ENCODE results near the gene TET3. TPM values are rescaled to one million over a fixed set of nuclear protein-coding genes. Genes with fewer than 3 reads are reported as not detected.

Gene TET3
- total and polyA plus RNA-seq, 2 experiments from 2014 or later = 3.6 to 14.5 TPM

DNA sequence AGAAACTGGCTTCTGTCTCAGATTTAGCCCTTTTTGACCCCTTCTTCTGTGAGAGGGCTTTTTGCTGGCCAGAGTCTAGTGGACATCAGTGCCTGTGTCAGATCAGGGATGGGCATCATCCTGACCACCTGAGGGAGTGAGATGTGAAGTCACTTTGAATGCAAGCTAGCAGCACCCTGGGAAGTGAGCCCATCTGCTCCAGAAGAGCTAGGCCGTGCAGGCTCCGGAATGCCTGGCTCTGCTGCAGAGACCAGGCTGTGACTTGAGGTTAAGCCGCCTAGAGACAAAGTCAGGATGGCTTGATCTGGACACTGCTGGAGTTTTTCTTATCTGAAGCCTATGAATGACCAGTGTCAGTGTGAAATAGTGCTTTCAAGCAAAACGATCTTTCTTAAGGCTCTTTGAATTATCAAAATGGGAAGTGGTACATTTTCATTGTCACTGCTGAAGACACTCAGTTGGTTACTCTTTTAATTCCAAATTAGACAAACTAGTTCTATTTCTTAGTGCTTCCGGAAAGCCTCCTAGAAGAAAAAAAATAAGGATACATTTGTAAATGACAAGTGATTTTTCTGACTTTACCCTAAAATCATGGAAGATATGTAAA lies 37.2 kb upstream of the TET3 start:
- TF ChIP-seq EZH2phosphoT487 (IDR thresholded peaks at IDR 0.05; ENCODE audit: low read depth, severe bottlenecking, unreplicated experiment) = no peak
- TF ChIP-seq, protein P1, sequence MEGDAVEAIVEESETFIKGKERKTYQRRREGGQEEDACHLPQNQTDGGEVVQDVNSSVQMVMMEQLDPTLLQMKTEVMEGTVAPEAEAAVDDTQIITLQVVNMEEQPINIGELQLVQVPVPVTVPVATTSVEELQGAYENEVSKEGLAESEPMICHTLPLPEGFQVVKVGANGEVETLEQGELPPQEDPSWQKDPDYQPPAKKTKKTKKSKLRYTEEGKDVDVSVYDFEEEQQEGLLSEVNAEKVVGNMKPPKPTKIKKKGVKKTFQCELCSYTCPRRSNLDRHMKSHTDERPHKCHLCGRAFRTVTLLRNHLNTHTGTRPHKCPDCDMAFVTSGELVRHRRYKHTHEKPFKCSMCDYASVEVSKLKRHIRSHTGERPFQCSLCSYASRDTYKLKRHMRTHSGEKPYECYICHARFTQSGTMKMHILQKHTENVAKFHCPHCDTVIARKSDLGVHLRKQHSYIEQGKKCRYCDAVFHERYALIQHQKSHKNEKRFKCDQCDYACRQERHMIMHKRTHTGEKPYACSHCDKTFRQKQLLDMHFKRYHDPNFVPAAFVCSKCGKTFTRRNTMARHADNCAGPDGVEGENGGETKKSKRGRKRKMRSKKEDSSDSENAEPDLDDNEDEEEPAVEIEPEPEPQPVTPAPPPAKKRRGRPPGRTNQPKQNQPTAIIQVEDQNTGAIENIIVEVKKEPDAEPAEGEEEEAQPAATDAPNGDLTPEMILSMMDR (IDR thresholded peaks at IDR 0.05; ENCODE audit: poor library complexity) = no peak
- TF ChIP-seq EZH2 (IDR thresholded peaks at IDR 0.05; ENCODE audit: borderline replicate concordance) = no peak
- no peak for DNase-seq (ENCODE audit: low spot score)
- no peak overlapping the region for H2AFZ ChIP-seq
- no peaks in the 10 kb centered on the region for H3K27me3 ChIP-seq
- H4K20me1 ChIP-seq (ENCODE audit: insufficient read depth, poor library complexity, severe bottlenecking) = peaks cover 25% of the 10 kb centered on the region
- H3K9me2 ChIP-seq (replicated peaks; ENCODE audit: insufficient read depth) = no peaks in the 10 kb centered on the region
- no peak overlapping the region for H3K4me3 ChIP-seq
- H3K27ac ChIP-seq = no peak overlapping the region
- H3K36me3 ChIP-seq (replicated peaks; ENCODE audit: insufficient read depth, low read depth) = no peaks in the 10 kb centered on the region
- H3K4me2 ChIP-seq = no peak overlapping the region
- H3K4me1 ChIP-seq (ENCODE audit: insufficient read depth) = no peaks in the 10 kb centered on the region
- no peaks in the 10 kb centered on the region for H3K9me3 ChIP-seq (ENCODE audit: low read depth)
- peaks cover 41% of the 10 kb centered on the region for H3K79me2 ChIP-seq
- WGBS (ENCODE audit: low lambda C conversion rate, missing lambda C conversion rate) = 92% methylated on average over 5 of the region's 5 CpGs

DNA sequence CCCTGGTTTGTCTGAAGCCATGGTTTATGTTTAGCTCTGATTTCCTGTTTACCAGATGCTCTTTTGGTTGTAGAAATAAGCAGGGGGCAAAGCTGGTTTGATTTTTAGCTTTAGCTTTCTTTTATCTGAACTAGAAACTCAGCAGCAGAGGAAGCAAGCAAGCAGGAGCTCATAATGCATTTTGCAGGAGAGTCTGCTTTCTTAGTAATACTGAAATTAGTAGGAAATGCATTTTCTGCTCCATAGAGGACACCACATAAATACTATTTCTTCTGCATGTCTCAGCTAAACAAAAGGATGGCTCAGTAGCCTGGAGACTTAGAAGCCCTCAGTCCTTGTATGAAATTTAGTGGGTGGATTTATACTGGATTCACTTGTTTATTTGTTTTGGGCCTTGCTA lies 34.9 kb upstream of the TET3 start:
- no peak overlapping the region for H3K4me2 ChIP-seq
- H3K36me3 ChIP-seq (replicated peaks; ENCODE audit: insufficient read depth, low read depth) = no peaks in the 10 kb centered on the region

GRCh38 chr2:73952499-73953446 lies 31.9 kb upstream of the TET3 start:
- H3K36me3 ChIP-seq (replicated peaks; ENCODE audit: insufficient read depth, low read depth) = peaks cover under 1% of the 10 kb centered on the region
- H3K9me3 ChIP-seq (ENCODE audit: low read depth) = no peaks in the 10 kb centered on the region
- peaks cover 5% of the 10 kb centered on the region for H4K20me1 ChIP-seq (ENCODE audit: insufficient read depth, poor library complexity, severe bottlenecking)
- H3K4me3 ChIP-seq = no peak overlapping the region
- H3K79me2 ChIP-seq = peaks cover 8% of the 10 kb centered on the region
- H3K4me1 ChIP-seq (ENCODE audit: insufficient read depth) = no peaks in the 10 kb centered on the region
- DNase-seq (ENCODE audit: low spot score) = no peak
- H2AFZ ChIP-seq = no peak overlapping the region
- no peaks in the 10 kb centered on the region for H3K9me2 ChIP-seq (replicated peaks; ENCODE audit: insufficient read depth)
- no peaks in the 10 kb centered on the region for H3K27me3 ChIP-seq
- TF ChIP-seq EZH2phosphoT487 (IDR thresholded peaks at IDR 0.05; ENCODE audit: low read depth, severe bottlenecking, unreplicated experiment) (no peak), EZH2 (IDR thresholded peaks at IDR 0.05; ENCODE audit: borderline replicate concordance) (no peak)
- TF ChIP-seq, protein P1 (IDR thresholded peaks at IDR 0.05; ENCODE audit: poor library complexity) = no peak
- no peak overlapping the region for H3K4me2 ChIP-seq
- no peak overlapping the region for H3K27ac ChIP-seq
- 86% methylated on average over 12 of the region's 12 CpGs for WGBS (ENCODE audit: low lambda C conversion rate, missing lambda C conversion rate)

More for the DNA sequence above, 34.9 kb upstream of the TET3 start:
- no peaks in the 10 kb centered on the region for H3K4me1 ChIP-seq (ENCODE audit: insufficient read depth)
- H4K20me1 ChIP-seq (ENCODE audit: insufficient read depth, poor library complexity, severe bottlenecking) = peaks cover 10% of the 10 kb centered on the region
- no peak overlapping the region for H2AFZ ChIP-seq
- TF ChIP-seq, protein P1 (IDR thresholded peaks at IDR 0.05; ENCODE audit: poor library complexity) = no peak
- no peak for TF ChIP-seq EZH2 (IDR thresholded peaks at IDR 0.05; ENCODE audit: borderline replicate concordance)
- TF ChIP-seq EZH2phosphoT487 (IDR thresholded peaks at IDR 0.05; ENCODE audit: low read depth, severe bottlenecking, unreplicated experiment) = no peak
- peaks cover 19% of the 10 kb centered on the region for H3K79me2 ChIP-seq
- H3K27me3 ChIP-seq = no peaks in the 10 kb centered on the region
- no peak overlapping the region for H3K4me3 ChIP-seq
- no peaks in the 10 kb centered on the region for H3K9me2 ChIP-seq (replicated peaks; ENCODE audit: insufficient read depth)
- H3K27ac ChIP-seq = no peak overlapping the region
- H3K9me3 ChIP-seq (ENCODE audit: low read depth) = no peaks in the 10 kb centered on the region
- DNase-seq (ENCODE audit: low spot score) = no peak
